Endothelial cell (in vitro differentiated cells): ENCODE measurements around the gene TBC1D13. TPM values are rescaled to one million over a fixed set of nuclear protein-coding genes. Genes with fewer than 3 reads are reported as not detected.

ENCODE experiments used
- DNase-seq: peaks from one replicate; pipeline ENCODE4 v3.0.0; 2021; ENCODE audit warnings: low spot score
- H3K27ac Mint-ChIP-seq: one replicate; pipeline ENCODE4 v1.8.0; 2021; ENCODE audit warnings: mixed read lengths, inconsistent platforms; ENCODE audit not compliant: unreplicated experiment
- H3K27me3 Mint-ChIP-seq: one replicate; pipeline ENCODE4 v1.8.0; 2021; ENCODE audit warnings: mild to moderate bottlenecking, moderate library complexity, mixed read lengths, inconsistent platforms; ENCODE audit not compliant: unreplicated experiment
- H3K36me3 Mint-ChIP-seq: one replicate; pipeline ENCODE4 v1.8.0; 2021; ENCODE audit warnings: mild to moderate bottlenecking, low read depth, mixed read lengths, inconsistent platforms; ENCODE audit not compliant: unreplicated experiment
- H3K4me1 Mint-ChIP-seq: one replicate; pipeline ENCODE4 v1.8.0; 2021; ENCODE audit warnings: mild to moderate bottlenecking, mixed read lengths, inconsistent platforms; ENCODE audit not compliant: unreplicated experiment
- H3K4me3 Mint-ChIP-seq: one replicate; pipeline ENCODE4 v1.8.0; 2021; ENCODE audit warnings: mild to moderate bottlenecking, mixed read lengths, inconsistent platforms; ENCODE audit not compliant: unreplicated experiment
- H3K9me3 Mint-ChIP-seq: one replicate; pipeline ENCODE4 v1.8.0; 2021; ENCODE audit warnings: mixed read lengths, inconsistent platforms; ENCODE audit not compliant: unreplicated experiment
- CTCF ChIP-seq: fragments of 200-600 bp; sonication (generic); IDR thresholded peaks from one replicate; pipeline ENCODE4 v1.5.0; 2021; ENCODE audit warnings: antibody characterized with exemption; ENCODE audit not compliant: unreplicated experiment
- total RNA-seq: library from RNA; stranded (reverse); fragmentation: NEBNext Ultra II Directional; extraction: Animal tissue kit (Norgen Biotek cat#: 25700); gene quantifications from one replicate; pipeline ENCODE4 v1.2.1, GENCODE V29; 2021; ENCODE audit not compliant: unreplicated experiment

The TBC1D13 gene
- total RNA-seq, 1 donor from 2014 or later, result 58.8 TPM

- no peak for TF ChIP-seq CTCF
- Mint-ChIP-seq H3K27ac (peak overlapping the region; percentile 75), H3K4me3 (peak overlapping the region; percentile 95), H3K27me3 (peaks cover 16% of the 10 kb centered on the region), H3K36me3 (peaks cover 15% of the 10 kb centered on the region), H3K4me1 (peaks cover 10% of the 10 kb centered on the region), H3K9me3 (no peaks in the 10 kb centered on the region)
- no peak for DNase-seq
Measured at GRCh38 chr9:128828719-128829452, 41.8 kb downstream of the TBC1D13 start.

DNA sequence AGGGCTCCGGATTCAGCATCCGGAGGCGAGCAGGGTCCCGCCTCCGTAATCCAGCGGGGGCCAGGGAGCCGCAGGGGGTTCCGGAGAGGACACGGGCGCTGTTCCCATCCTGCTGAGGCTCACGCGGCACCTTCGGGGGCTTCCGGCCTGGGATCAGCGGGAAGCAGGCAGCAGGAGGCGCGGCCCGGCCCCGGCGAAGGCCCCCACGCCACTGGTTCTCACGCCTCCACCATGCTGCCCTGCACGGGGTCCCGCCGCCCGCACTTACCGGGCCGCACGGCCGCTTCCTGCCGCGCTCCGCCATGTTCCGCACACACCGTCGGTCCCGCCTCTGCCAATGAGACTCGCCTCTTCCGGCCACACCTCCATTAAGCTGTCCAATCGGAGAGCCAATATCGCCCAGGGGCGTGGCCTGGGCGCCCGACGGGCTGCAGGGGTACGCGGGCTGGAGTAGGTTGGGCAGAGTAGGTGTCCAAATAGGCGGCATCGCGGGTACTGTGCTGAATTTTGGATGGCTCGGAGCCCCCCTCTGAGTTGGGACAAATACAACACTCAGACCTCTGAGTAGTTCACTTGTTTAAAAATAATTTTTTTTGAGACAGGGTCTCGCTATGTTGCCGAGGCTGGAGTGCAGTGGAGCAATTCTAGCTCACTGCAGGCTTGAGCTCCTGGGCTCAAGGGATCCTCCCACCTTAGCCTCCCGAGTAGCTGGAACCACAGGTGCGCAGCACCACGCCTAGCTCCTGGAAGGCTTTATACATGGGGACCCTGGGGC is 42.6 kb downstream of the TBC1D13 start, which contains the start of gene SPOUT1:
SPOUT1 (minus strand) TSS at position 318 of the 775 bp plus-strand sequence; CDS start at position 304, 14 bp downstream.
- Mint-ChIP-seq H3K4me1 (peaks cover 10% of the 10 kb centered on the region), H3K36me3 (peaks cover 19% of the 10 kb centered on the region), H3K27ac (peak within 1 kb of the TSS; percentile 78), H3K9me3 (no peaks in the 10 kb centered on the region), H3K27me3 (peaks cover 11% of the 10 kb centered on the region), H3K4me3 (peak within 1 kb of the TSS; percentile 95)
- peak; percentile 92 for DNase-seq
- TF ChIP-seq CTCF, result no peak

- DNase-seq, result no peak
- Mint-ChIP-seq H3K36me3 (peaks cover 8% of the 10 kb centered on the region), H3K27me3 (peaks cover 7% of the 10 kb centered on the region), H3K4me3 (no peak overlapping the region), H3K9me3 (no peaks in the 10 kb centered on the region), H3K4me1 (peaks cover 5% of the 10 kb centered on the region), H3K27ac (no peak overlapping the region)
- TF ChIP-seq CTCF, result no peak
Measured at GRCh38 chr9:128833696-128834095, 46.6 kb downstream of the TBC1D13 start.

GRCh38 chr9:128835246-128836210 is 48.5 kb downstream of the TBC1D13 start:
- Mint-ChIP-seq H3K27me3 (peaks cover 7% of the 10 kb centered on the region), H3K4me3 (no peak overlapping the region), H3K27ac (no peak overlapping the region), H3K36me3 (peaks cover 4% of the 10 kb centered on the region), H3K4me1 (no peaks in the 10 kb centered on the region), H3K9me3 (no peaks in the 10 kb centered on the region)
- no peak for DNase-seq
- TF ChIP-seq CTCF, result no peak
